Renal cortex interstitium (tissue), 11 donors: Measurements from ENCODE around the gene ZSCAN5A. TPM values are rescaled to one million over a fixed set of nuclear protein-coding genes. Genes with fewer than 3 reads are reported as not detected.
"Not testable (repeated sequence)": the region's sequence is repeated elsewhere in the genome, so short reads cannot be mapped to it uniquely, and the experiment has no call there.

Experiments
- DNase-seq, 11 donors: peaks; one replicate each; pipeline ENCODE4 v3.0.0-alpha.2; 2013; ENCODE audit warnings: low read depth in 9 of 11, low spot score in 4 of 11; ENCODE audit errors: extremely low read depth in 1 of 11
- polyA plus RNA-seq, 3 donors: library from polyadenylated mRNA; unstranded; fragments of 120-200 nt; gene quantifications; one replicate each; pipeline ENCODE4 v1.2.1, GENCODE V29; 2013; ENCODE audit not compliant: insufficient read length in 3 of 3

The ZSCAN5A gene
- polyA plus RNA-seq, 3 donors: 14.7 to 17.2 (median 17.0) TPM

DNA sequence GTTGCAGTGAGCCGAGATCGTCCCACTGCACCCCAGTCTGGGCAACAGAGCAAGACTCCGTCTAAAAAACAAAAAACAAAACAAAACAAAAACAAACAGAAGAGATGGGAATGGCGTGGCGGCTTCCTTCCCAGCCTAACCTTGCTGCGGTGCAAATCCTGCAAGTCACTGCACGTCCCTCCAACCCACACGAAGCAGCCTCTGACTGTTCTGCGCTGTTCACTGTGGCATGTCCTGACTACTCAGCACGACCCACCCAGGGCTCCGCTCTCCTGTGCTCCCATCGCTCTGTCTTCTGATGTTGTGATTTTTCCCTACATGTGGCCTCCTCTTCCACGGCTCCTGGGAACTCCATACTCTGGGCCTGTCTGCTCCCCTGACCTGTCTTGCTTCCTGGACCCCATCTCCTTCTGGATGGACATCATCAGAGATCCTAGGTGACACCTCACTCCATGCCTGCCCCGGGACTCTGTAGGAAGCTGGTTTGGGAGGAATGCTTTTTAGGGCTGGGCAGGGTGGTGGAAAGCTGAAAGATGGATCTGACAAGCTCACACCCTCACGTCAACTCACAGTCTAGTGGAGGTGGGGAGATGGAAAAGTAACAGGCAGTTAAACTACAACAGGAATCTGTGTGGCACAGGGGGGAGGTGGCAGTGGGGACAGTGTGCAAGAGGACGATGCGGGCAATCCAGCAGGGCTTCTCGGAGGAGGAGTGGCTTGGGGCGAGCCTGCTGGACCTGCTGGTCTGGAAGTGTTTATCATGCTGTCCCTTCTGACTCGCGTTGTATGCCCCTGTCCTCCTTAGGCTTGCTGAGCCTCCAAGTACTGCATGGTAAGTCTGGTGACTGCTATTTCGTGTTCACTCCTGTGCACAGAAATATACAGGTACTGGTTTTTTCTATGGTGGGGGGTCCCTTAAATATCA lies 18.8 kb downstream of the ZSCAN5A start:
- no peak for DNase-seq

- no peak for DNase-seq
Measured at GRCh38 chr19:56294549-56294948, 20.1 kb downstream of the ZSCAN5A start.

DNA sequence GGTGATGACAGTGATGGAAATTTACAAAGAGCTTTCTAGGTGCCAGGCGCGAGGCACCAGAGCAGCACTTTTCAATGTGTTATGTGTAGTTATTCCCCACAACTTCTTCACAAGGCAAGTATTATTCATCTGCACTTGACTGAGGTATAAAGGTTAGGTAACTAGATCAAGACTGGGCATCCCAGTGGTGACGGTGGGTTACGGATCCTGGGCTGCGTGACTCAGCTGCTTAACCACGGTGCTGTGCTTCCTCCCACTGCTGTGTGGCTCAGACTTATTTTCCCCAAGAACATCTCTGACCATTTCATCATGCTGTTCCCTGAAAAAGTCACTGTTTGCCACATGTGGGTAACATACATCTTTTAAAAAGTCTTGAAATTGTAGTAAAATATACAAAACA lies 22.8 kb downstream of the ZSCAN5A start:
- DNase-seq: no peak

GRCh38 chr19:56290104-56290503 lies 24.5 kb downstream of the ZSCAN5A start:
- no peak for DNase-seq

DNA sequence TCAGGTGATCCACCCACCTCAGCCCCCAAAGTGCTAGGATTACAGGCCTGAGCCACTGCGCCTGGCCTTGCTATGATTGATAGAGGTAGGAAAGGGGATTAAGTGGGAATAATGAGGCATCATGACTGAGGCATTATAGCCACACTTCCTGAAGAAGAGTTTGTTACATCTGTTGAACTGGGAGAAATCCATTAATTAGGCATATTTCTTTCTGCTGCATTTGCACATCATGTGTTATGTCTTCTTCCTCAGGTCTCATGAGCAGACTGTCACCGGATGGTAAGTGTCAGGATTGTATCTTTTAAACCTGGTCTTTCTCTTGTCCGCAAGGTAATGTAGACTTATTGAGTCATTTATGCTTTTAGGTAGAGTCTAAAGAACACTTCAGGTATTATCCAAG lies 29.9 kb downstream of the ZSCAN5A start:
- DNase-seq: no peak

GRCh38 chr19:56282809-56283208 lies 31.8 kb downstream of the ZSCAN5A start:
- DNase-seq: no peak

- DNase-seq: no peak
Measured at GRCh38 chr19:56273563-56274117, 41.0 kb downstream of the ZSCAN5A start.

- peak in 6 of 11 donors; percentile 20 to 39 (median 30) for DNase-seq
Measured at GRCh38 chr19:56272161-56272798, 42.4 kb downstream of the ZSCAN5A start, which contains the start of gene EDDM13. TSS of gene EDDM13 (plus strand) at chr19:56272748. CDS start at chr19:56272835, 87 bp downstream.

GRCh38 chr19:56271151-56271550 lies 43.5 kb downstream of the ZSCAN5A start:
- DNase-seq: peak in 2 of 11 donors; percentile 9 to 13

DNA sequence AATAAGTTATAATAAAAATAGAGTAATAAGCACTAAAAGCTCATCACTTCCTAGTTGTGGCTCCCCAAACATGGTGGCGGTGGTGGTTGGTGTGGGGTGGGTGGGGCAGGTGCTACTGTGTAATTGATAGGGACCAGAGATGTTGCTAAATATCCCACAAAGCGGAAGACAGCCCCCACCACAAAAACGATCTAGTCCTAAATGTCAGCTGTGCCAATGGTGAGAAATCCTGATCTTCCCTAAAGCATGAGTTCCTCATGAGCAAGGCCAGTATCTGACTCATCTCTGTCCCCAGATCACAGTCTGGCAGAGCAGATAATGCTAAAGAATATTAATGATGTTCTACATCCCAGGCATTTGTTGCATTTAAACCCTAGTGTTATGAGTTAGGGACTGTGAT lies 44.0 kb downstream of the ZSCAN5A start:
- no peak for DNase-seq

GRCh38 chr19:56269348-56269747 lies 45.3 kb downstream of the ZSCAN5A start:
- no peak for DNase-seq

DNA sequence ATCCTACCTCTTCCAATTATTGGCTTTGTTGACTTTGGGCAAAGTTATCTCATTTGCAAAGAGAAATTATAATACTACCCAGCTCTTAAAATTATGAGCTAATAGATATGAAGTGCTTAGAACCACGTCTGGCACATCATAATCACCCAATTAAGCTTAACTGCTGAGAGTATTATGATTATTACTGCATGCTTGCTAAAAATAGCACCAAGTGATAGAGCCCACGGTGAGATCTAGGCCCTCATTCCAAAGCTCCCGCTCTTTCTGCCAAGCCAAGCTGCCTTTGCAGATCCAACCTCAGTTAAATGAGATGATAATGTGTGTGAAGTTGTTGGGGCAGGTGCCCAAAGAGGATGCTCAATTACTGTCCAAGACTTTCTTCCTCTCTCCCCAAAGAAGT lies 48.6 kb downstream of the ZSCAN5A start:
- DNase-seq: no peak

- DNase-seq: no peak
Measured at GRCh38 chr19:56263319-56263718, 51.3 kb downstream of the ZSCAN5A start.

DNA sequence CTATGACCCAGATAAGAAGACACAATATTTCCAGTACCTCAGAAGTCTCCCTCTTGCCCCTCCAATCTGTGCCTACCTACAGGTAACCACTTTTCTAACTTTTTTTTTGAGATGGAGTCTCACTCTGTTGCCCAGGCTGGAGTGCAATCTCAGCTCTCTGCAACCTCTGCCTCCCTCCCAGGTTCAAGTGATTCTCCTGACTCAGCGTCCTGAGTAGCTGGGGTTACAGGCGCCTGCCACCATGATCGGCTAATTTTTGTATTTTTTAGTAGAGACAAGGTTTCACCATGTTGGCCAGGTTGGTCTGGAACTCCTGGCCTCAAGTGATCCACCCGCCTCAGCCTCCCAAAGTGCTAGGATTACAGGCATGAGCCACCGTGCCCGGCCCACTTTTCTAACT lies 52.7 kb downstream of the ZSCAN5A start:
- not testable (repeated sequence) for DNase-seq

- DNase-seq: no peak
Measured at GRCh38 chr19:56261145-56261544, 53.5 kb downstream of the ZSCAN5A start.

DNA sequence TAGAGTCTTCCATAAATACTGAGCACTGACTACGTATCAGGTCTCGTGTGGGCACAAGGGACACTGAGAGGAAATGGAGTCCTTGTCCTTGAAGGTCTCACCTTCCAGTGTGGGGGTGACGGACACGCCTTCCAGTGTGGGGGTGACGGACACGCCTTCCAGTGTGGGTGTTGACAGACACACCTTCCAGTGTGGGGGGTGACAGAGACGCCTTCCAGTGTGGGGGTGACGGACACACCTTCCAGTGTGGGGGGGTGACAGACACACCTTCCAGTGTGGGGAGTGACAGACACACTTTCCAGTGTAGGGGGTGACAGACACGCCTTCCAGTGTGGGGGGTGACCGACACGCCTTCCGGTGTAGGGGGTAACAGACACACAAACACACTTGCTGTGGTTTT lies 56.4 kb downstream of the ZSCAN5A start:
- no peak for DNase-seq

DNA sequence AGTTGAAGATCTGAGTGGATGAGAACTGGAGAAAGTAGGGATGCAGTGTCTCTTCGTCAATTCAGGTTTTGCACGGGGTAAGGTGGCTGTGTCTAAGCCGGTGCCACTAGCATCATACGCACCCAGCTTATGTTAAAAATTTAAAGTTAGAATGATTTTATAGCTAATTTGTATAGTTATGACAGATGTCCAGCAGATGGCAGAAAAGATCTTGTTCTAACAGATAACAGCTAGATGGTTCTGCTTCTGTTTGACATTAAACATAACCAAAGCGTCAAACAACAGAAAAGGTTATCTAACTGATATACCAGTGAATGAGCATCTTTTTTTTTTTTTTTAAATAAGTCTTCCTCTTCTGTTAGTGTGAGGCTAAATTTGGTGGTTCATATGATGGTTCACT lies 60.9 kb downstream of the ZSCAN5A start:
- peak in 9 of 11 donors; percentile 23 to 65 (median 39) for DNase-seq

DNA sequence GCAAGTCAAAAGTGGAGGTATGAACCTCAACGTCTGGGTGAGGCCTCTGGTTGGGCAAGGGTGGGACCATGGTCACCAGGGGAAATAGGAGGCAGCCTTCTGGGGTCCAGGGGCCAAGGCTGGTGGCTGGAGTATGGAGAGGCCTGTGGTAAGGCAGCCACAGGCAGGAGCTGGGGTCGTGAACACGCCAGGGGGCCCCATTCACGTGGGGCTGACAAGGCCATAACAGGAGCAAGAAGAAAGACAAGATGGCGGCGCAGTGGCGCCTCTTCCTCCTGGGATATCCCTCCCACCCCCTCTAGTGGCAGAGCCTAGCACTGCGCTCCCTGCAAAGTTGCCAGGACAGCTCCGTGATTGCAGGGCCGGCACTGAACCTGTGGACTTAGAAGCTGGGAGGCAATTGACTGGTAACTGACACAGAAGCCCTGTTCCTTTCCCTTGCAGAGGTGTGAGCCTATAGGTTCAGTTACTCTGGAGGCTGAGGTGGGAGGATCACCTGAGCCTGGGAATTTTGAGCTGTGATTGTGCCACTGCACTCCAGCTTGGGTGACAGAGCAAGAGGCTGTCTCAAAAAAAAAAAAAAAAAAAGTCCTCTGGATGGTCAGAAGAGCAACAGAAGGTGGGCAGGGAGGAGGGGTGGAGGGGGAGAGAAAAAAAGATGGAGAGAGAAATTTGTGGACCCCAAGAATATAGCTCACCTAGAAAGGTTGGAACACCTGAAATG lies 61.8 kb downstream of the ZSCAN5A start:
- DNase-seq: peak; percentile 39 to 77 (median 56)

DNA sequence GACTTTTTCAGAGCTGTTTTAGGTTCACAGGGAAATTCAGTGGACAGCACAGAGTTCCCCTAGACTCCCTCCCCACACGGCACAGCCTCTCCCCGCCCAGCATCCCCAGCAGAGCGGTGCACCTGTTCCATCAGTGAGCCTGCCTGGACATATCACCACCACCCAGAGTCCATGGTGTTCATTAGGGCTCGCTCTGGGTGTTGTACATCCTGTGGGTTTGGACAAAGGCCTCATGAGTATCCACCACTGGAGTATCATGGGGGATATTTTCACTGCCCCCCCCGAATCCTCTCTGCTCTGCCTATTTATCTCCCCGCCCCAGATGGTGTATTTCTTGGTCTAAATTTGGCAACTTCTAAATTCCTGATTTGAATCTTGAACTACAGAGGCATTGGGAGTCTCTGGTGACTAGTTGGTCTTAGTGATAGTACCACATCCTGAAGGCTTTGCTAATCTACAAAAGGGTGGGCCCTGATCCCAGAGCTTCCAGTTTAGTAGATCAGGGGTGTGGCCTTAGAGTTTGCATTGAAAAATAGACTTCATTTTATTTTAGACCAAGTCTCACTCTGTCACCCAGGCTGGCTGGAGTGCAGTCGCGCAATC lies 65.8 kb downstream of the ZSCAN5A start:
- DNase-seq: not testable (repeated sequence)
